ENCODE data around the gene HYDIN.
"Not testable (repeated sequence)": the region's sequence is repeated elsewhere in the genome, so short reads cannot be mapped to it uniquely, and the experiment has no call there.

The HYDIN gene

GRCh38 chr16:71080777-71081176 is 149.7 kb downstream of the HYDIN start:
- not testable (repeated sequence) for DNase-seq

GRCh38 chr16:71080262-71080661 is 150.3 kb downstream of the HYDIN start:
- not testable (repeated sequence) for DNase-seq

GRCh38 chr16:71070651-71071050 is 159.9 kb downstream of the HYDIN start:
- not testable (repeated sequence) for DNase-seq

- DNase-seq, result not testable (repeated sequence)
These were observed 160.7 kb downstream of the HYDIN start for GRCh38 chr16:71069842-71070241.

GRCh38 chr16:71053897-71054609 is 176.5 kb downstream of the HYDIN start:
- DNase-seq, result not testable (repeated sequence)

GRCh38 chr16:71050307-71050706 is 180.2 kb downstream of the HYDIN start:
- DNase-seq, result not testable (repeated sequence)

- not testable (repeated sequence) for DNase-seq
These were observed 191.0 kb downstream of the HYDIN start for GRCh38 chr16:71039368-71040111.

- DNase-seq, result not testable (repeated sequence)
These were observed 192.1 kb downstream of the HYDIN start for GRCh38 chr16:71038421-71038820.

- DNase-seq, result not testable (repeated sequence)
These were observed 192.5 kb downstream of the HYDIN start for GRCh38 chr16:71037987-71038386.

- DNase-seq, result not testable (repeated sequence)
These were observed 202.3 kb downstream of the HYDIN start for GRCh38 chr16:71028032-71028727.

- not testable (repeated sequence) for DNase-seq
These were observed 203.0 kb downstream of the HYDIN start for GRCh38 chr16:71027511-71027910.

GRCh38 chr16:71023851-71024439 is 206.6 kb downstream of the HYDIN start:
- DNase-seq, result not testable (repeated sequence)

- DNase-seq, result not testable (repeated sequence)
These were observed 208.5 kb downstream of the HYDIN start for GRCh38 chr16:71021961-71022537.

- DNase-seq, result not testable (repeated sequence)
These were observed 211.3 kb downstream of the HYDIN start for GRCh38 chr16:71019067-71019682.

- DNase-seq, result not testable (repeated sequence)
These were observed 215.1 kb downstream of the HYDIN start for GRCh38 chr16:71015419-71015818.

GRCh38 chr16:71009440-71010223 is 220.9 kb downstream of the HYDIN start:
- not testable (repeated sequence) for DNase-seq

- not testable (repeated sequence) for DNase-seq
These were observed 224.0 kb downstream of the HYDIN start for GRCh38 chr16:71006516-71006915.

GRCh38 chr16:70999735-71000134 is 230.8 kb downstream of the HYDIN start:
- not testable (repeated sequence) for DNase-seq

GRCh38 chr16:70995799-70996198 is 234.7 kb downstream of the HYDIN start:
- not testable (repeated sequence) for DNase-seq

- DNase-seq, result not testable (repeated sequence)
These were observed 238.0 kb downstream of the HYDIN start for GRCh38 chr16:70992511-70992910.
